ENCODE results near the gene PDLIM5.

The PDLIM5 gene

GRCh38 chr4:94678896-94679295 lies 227.2 kb downstream of the PDLIM5 start:
- in situ Hi-C loops (cut with MboI; ENCODE audit: low sequenced_read_pairs) = no loop called here

- in situ Hi-C loops (cut with MboI; ENCODE audit: low sequenced_read_pairs) = no loop called here
Observed at GRCh38 chr4:94680176-94680862, 228.6 kb downstream of the PDLIM5 start.

DNA sequence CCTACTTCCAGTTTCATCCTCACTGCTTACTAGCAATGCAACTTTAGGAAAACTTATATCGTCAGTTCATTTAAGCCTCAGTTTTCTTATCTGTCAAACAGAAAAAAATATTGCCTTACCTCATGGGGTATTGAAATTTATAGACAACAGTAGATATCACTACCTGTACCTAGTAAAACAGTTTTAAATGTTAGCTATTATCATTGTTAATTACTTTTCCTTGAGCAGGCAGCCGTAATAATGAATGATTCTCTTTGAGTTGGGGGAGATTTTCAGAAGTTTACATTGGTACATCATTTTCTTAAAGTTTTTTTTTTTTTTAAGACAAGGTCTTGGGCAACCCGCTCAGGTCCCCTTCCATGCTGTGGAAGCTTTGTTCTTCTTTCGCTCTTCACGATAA lies 234.3 kb downstream of the PDLIM5 start:
- in situ Hi-C loops (cut with MboI; ENCODE audit: low sequenced_read_pairs) = no loop called here

- in situ Hi-C loops (cut with MboI; ENCODE audit: low sequenced_read_pairs) = no loop called here
Observed at GRCh38 chr4:94689155-94689860, 237.6 kb downstream of the PDLIM5 start.

- in situ Hi-C loops (cut with MboI; ENCODE audit: low sequenced_read_pairs) = no loop called here
Observed at GRCh38 chr4:94690851-94691254, 239.1 kb downstream of the PDLIM5 start.

DNA sequence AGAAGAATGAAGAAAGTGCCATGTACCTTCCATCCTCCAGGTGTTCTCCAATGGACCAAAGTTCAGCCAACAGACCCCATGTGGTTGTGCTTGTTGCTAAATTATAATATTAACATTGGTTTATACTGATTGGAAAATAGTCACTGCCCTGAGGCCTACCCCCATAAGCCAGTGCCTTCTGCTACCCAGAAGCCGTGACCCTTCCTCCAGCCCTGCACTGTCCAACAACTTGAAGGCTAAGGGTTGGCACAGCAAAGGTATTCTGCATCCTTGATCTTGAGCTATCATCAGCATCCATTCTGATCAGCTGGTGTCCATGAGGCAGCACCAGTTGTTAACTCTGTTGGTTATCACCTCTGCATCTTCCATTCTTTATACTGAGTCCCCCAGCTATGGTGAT lies 239.8 kb downstream of the PDLIM5 start:
- in situ Hi-C loops (cut with MboI; ENCODE audit: low sequenced_read_pairs) = no loop called here

DNA sequence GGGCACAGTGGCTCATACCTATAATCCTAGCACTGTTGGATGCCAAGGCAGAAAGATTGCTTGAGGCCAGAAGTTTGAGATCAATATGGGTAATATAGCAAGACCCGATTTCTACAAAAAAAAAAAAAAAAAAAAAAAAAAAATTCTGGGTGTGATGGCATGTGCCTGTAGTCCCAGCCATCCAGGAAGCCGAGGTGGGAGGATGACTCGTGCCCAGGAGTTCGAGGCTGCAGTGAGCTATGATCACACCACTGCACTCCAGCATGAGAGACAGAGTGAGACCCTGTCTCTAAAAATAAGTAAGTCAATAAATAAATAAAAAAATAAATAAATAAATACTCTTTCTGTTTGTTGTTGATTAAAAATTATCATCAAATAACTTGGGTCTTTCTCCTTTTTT lies 243.6 kb downstream of the PDLIM5 start:
- in situ Hi-C loops (cut with MboI; ENCODE audit: low sequenced_read_pairs) = no loop called here

DNA sequence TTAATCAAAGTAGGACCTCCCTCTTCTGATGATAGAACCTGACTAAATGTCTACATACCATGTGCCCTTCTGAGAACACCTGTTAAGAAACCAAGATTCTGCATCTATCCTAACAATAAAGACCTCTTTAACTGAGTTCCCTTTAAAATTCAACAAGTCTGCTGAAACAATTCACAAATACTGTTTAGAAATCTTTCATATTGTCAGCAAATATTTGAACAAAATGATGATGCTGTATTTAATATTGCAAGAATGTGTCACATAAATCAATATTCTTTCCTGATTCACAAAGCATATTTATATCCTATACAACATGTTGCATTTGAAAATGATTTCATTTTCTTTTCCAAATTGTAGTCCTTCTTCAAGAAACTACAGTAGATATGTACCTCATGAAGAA lies 246.4 kb downstream of the PDLIM5 start:
- in situ Hi-C loops (cut with MboI; ENCODE audit: low sequenced_read_pairs) = no loop called here

GRCh38 chr4:94700298-94700697 lies 248.6 kb downstream of the PDLIM5 start:
- in situ Hi-C loops (cut with MboI; ENCODE audit: low sequenced_read_pairs) = no loop called here

DNA sequence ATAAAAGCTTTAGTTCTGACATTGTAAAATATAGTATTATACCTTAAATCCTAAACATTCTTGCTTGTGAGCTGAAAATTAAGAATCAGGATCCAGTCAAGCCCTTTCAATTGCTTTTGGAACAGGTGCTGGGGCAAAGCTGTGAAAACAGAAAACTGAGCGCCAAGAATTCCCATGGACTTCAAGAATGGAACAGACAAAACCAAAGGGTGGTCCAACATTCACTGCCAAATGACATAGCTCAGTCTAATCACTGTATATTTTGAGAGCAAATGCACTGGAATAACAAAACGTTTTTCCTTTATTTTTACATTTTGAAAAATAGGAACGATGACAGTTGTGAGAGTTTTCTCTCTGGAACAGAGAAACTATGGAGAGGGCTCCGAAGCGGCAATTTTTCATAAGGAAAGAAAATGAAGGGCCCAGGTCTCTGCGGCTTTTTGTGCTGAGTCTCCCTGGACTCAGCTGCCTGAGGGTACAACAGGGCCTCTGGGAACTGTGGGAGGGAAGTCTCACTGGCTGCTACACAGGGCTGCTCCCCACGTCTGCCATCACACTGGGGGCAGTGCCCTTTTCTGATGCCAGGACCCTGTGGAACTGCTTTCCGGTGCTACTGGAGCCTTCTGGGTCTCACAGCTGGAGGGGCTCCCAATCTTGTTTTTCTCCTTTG lies 250.0 kb downstream of the PDLIM5 start:
- in situ Hi-C loops (cut with MboI; ENCODE audit: low sequenced_read_pairs) = no loop called here

DNA sequence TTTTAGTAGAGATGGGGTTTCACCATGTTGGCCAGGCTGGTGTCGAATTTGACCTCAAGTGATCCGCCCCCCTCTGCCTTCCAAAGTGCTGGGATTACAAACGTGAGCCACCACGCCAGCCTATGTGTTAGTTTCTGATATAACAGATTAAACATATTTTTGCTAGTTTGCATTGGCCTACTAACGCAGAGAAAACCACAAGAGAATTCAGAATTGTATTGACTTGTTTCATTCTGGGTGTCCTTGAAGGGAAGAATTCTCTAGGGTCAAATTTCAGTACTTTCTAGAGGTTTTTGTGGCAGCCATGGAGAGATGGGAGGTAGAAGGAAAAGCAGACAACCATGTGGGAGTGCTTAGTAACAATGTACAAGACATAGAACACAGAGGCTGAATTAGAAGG lies 259.9 kb downstream of the PDLIM5 start:
- in situ Hi-C loops (cut with MboI; ENCODE audit: low sequenced_read_pairs) = no loop called here

- in situ Hi-C loops (cut with MboI; ENCODE audit: low sequenced_read_pairs) = no loop called here
Observed at GRCh38 chr4:94714365-94715160, 262.8 kb downstream of the PDLIM5 start.

DNA sequence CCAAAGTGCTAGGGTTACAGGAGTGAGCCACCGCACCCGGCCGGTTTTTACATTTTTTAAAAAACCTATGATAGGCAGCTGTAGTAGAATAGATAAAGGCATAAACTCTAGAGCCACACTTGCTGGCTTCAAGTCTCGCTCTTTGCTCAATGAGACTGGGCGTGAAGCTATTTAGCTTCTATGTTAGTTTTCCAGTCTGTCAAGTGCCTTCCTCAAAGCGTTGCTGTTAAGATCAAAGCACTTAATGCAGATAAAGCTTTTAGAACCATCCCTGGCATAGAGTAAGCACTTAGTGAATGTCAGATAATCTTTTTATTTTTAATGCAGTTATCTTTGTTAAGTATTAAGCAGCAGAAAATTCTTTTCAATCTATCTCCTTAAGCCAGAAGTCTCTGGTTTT lies 264.0 kb downstream of the PDLIM5 start:
- in situ Hi-C loops (cut with MboI; ENCODE audit: low sequenced_read_pairs) = no loop called here
